ENCODE results near the gene SUN5.

SUN5 gene

GRCh38 chr20:32991383-32991782, 12.8 kb downstream of the SUN5 start:
- DNase-seq, result no peak

GRCh38 chr20:32990426-32990825, 13.8 kb downstream of the SUN5 start:
- no peak for DNase-seq

- DNase-seq, result no peak
Measured at GRCh38 chr20:32989507-32990283, 14.5 kb downstream of the SUN5 start.

- no peak for DNase-seq
Measured at GRCh38 chr20:32988008-32988407, 16.2 kb downstream of the SUN5 start.

GRCh38 chr20:32987044-32987825, 17.0 kb downstream of the SUN5 start:
- no peak for DNase-seq

- no peak for DNase-seq
Measured at GRCh38 chr20:32986331-32986966, 17.8 kb downstream of the SUN5 start.

- no peak for DNase-seq
Measured at GRCh38 chr20:32985596-32985995, 18.6 kb downstream of the SUN5 start.

- DNase-seq, result no peak
Measured at GRCh38 chr20:32984631-32985354, 19.4 kb downstream of the SUN5 start.

- DNase-seq, result no peak
Measured at GRCh38 chr20:32984196-32984595, 20.0 kb downstream of the SUN5 start.

- no peak for DNase-seq
Measured at GRCh38 chr20:32983459-32984112, 20.6 kb downstream of the SUN5 start.

- peak; percentile 85 for DNase-seq
Measured at GRCh38 chr20:32982617-32983458, 21.4 kb downstream of the SUN5 start.

GRCh38 chr20:32980990-32981389, 23.2 kb downstream of the SUN5 start:
- no peak for DNase-seq

- no peak for DNase-seq
Measured at GRCh38 chr20:32980131-32980941, 23.9 kb downstream of the SUN5 start.

- DNase-seq, result no peak
Measured at GRCh38 chr20:32979201-32979998, 24.8 kb downstream of the SUN5 start.

GRCh38 chr20:32978009-32978335, 26.3 kb downstream of the SUN5 start:
- no peak for DNase-seq

- DNase-seq, result no peak
Measured at GRCh38 chr20:32977281-32978008, 26.8 kb downstream of the SUN5 start.

GRCh38 chr20:32976746-32977145, 27.5 kb downstream of the SUN5 start:
- no peak for DNase-seq

GRCh38 chr20:32975698-32976674, 28.2 kb downstream of the SUN5 start:
- DNase-seq, result no peak

Data from DMS153 (cell line).